ENCODE results near the gene ZNF705A. TPM values are rescaled to one million over a fixed set of nuclear protein-coding genes. Genes with fewer than 3 reads are reported as not detected.
"Not testable (repeated sequence)": the region's sequence is repeated elsewhere in the genome, so short reads cannot be mapped to it uniquely, and the experiment has no call there.

Gene ZNF705A
- total RNA-seq, 1 experiment from 2014 or later, result not detected

DNA sequence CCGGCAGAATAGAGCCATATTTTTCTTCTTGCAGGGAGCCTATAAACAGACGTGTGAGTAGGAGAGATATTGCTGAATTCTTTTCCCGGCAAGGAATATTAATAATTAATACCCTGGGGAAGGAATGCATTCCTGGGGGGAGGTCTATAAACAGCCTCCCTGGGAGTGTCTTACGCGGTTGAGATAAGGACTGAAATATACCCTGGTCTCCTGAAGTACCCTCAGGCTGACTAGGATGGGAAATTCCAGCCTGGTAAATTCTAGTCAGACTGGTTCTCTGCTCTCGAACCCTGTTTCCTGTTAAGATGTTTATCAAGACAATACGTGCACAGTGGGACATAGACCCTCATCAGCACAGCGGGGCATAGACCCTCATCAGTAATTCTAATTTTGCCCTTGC lies 15.2 kb upstream of the ZNF705A start:
- BruUV-seq (replicated peaks); H3K9me3 ChIP-seq (ENCODE audit: control insufficient read depth in 1 of 2, insufficient read depth in 1 of 2, low read depth in 1 of 2, low read length in 2 of 2); H3K36me3 ChIP-seq (ENCODE audit: control insufficient read depth in 1 of 2, insufficient read depth in 2 of 2, low read length in 2 of 2); H4K20me1 ChIP-seq (ENCODE audit: insufficient read depth); POLR2A ChIA-PET; H3K4me1 ChIP-seq (ENCODE audit: control insufficient read depth in 1 of 2, insufficient read depth in 2 of 2, low read length in 2 of 2); H3K27ac ChIP-seq (ENCODE audit: low read depth, low read length); CTCF ChIA-PET; intact Hi-C loops (cut with micrococcal nuclease); H3K9ac ChIP-seq (ENCODE audit: low read length); RAD21 ChIA-PET (ENCODE audit: low non-redundant PET in 1 of 2, low total read pairs in 2 of 2, uncharacterized antibody in 2 of 2, unreplicated experiment in 2 of 2); H3K9me2 ChIP-seq (ENCODE audit: insufficient read depth); H3K4me2 ChIP-seq (ENCODE audit: low read length); H2AFZ ChIP-seq (ENCODE audit: low read depth, low read length, poor library complexity, severe bottlenecking); DNase-seq (ENCODE audit: low read depth, low spot score); H3K79me2 ChIP-seq (ENCODE audit: insufficient read depth, low read length); H3K4me3 ChIP-seq (replicated peaks in 1 of 2; ENCODE audit: low read depth in 1 of 2, low read length in 2 of 2); ATAC-seq; H3K27me3 ChIP-seq (ENCODE audit: insufficient read depth, low read length): not testable (repeated sequence)

GRCh38 chr12:8143261-8143660 lies 13.6 kb upstream of the ZNF705A start:
- no peaks in the 10 kb centered on the region for H3K36me3 ChIP-seq (ENCODE audit: control insufficient read depth in 1 of 2, insufficient read depth in 2 of 2, low read length in 2 of 2)
- intact Hi-C loops (cut with micrococcal nuclease), result no loop called here
- no TSS peak for BruUV-seq (replicated peaks)
- H4K20me1 ChIP-seq (ENCODE audit: insufficient read depth), result no peaks in the 10 kb centered on the region
- no peak for TF ChIP-seq TCF7L2 (IDR thresholded peaks at IDR 0.05; ENCODE audit: borderline replicate concordance, extremely low read depth, insufficient read depth, insufficient read length)
- TF ChIP-seq, protein P1, sequence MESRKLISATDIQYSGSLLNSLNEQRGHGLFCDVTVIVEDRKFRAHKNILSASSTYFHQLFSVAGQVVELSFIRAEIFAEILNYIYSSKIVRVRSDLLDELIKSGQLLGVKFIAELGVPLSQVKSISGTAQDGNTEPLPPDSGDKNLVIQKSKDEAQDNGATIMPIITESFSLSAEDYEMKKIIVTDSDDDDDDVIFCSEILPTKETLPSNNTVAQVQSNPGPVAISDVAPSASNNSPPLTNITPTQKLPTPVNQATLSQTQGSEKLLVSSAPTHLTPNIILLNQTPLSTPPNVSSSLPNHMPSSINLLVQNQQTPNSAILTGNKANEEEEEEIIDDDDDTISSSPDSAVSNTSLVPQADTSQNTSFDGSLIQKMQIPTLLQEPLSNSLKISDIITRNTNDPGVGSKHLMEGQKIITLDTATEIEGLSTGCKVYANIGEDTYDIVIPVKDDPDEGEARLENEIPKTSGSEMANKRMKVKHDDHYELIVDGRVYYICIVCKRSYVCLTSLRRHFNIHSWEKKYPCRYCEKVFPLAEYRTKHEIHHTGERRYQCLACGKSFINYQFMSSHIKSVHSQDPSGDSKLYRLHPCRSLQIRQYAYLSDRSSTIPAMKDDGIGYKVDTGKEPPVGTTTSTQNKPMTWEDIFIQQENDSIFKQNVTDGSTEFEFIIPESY (IDR thresholded peaks at IDR 0.05; ENCODE audit: extremely low read depth, insufficient replicate concordance, low read length), result no peak
- TF ChIP-seq ELF1 (IDR thresholded peaks at IDR 0.05; ENCODE audit: borderline replicate concordance, low read depth), result no peak
- TF ChIP-seq YY1 (IDR thresholded peaks at IDR 0.05; ENCODE audit: extremely low read depth, insufficient replicate concordance, low read depth, low read length), result no peak
- TF ChIP-seq, protein P2, sequence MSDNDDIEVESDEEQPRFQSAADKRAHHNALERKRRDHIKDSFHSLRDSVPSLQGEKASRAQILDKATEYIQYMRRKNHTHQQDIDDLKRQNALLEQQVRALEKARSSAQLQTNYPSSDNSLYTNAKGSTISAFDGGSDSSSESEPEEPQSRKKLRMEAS (IDR thresholded peaks at IDR 0.05), result no peak
- TF ChIP-seq POLR2A (IDR thresholded peaks at IDR 0.05; ENCODE audit: borderline replicate concordance, extremely low read depth, insufficient read depth, insufficient read length), result no peak
- no peak overlapping the region for H2AFZ ChIP-seq (ENCODE audit: low read depth, low read length, poor library complexity, severe bottlenecking)
- DNase-seq (ENCODE audit: low read depth, low spot score) (no peak), ATAC-seq (no peak)
- H3K27ac ChIP-seq (ENCODE audit: low read depth, low read length), result no peak overlapping the region
- H3K4me1 ChIP-seq (ENCODE audit: control insufficient read depth in 1 of 2, insufficient read depth in 2 of 2, low read length in 2 of 2), result no peaks in the 10 kb centered on the region
- peaks cover 0 to 5% of the 10 kb centered on the region in 2 experiments; a peak in 1 of 4 replicates for H3K9me3 ChIP-seq (ENCODE audit: control insufficient read depth in 1 of 2, insufficient read depth in 1 of 2, low read depth in 1 of 2, low read length in 2 of 2)
- no peaks in the 10 kb centered on the region for H3K79me2 ChIP-seq (ENCODE audit: insufficient read depth, low read length)
- POLR2A ChIA-PET, result no interaction called here
- no peaks in the 10 kb centered on the region for H3K9me2 ChIP-seq (ENCODE audit: insufficient read depth)
- RAD21 ChIA-PET (ENCODE audit: low non-redundant PET in 1 of 2, low total read pairs in 2 of 2, uncharacterized antibody in 2 of 2, unreplicated experiment in 2 of 2), result no interaction called here
- no peak overlapping the region for H3K9ac ChIP-seq (ENCODE audit: low read length)
- H3K27me3 ChIP-seq (ENCODE audit: insufficient read depth, low read length), result no peaks in the 10 kb centered on the region; the same call in 1 of the 2 replicates
- CTCF ChIA-PET, result no interaction called here
- H3K4me2 ChIP-seq (ENCODE audit: low read length), result no peak overlapping the region
- no peak overlapping the region for H3K4me3 ChIP-seq (replicated peaks in 1 of 2; ENCODE audit: low read depth in 1 of 2, low read length in 2 of 2)

All from HCT116 (cell line).